ENCODE measurements around the gene ITGA6. TPM values are rescaled to one million over a fixed set of nuclear protein-coding genes. Genes with fewer than 3 reads are reported as not detected.

ITGA6 gene
- total RNA-seq, 1 donor from 2014 or later, result 83.8 TPM

DNA sequence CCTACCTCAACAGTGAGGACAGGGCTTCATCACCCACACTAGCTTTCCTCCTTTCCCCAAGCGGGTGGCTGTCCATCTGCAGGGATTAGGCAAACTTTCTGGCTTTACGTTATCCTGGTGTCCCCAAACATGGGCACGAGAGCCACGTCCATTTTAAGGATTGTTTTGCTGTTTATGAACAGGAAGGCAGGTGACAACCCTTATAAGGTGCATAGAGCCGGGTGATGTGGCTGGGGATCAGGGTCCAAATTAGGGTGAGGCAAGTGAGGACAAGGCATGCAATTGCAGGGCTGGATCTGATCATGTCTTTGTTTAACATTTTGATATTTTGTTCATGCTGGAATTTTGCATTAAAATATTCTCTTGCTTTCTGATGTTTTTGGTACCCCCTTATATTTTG is 27.6 kb upstream of the ITGA6 start:
- Mint-ChIP-seq H3K4me1 (ENCODE audit: low read depth) (peaks cover 6% of the 10 kb centered on the region), H3K27ac (no peak overlapping the region), H3K27me3 (peaks cover 13% of the 10 kb centered on the region), H3K36me3 (ENCODE audit: insufficient read depth) (no peaks in the 10 kb centered on the region), H3K9me3 (ENCODE audit: low read depth) (no peaks in the 10 kb centered on the region), H3K4me3 (ENCODE audit: low read depth) (no peak overlapping the region)
- DNase-seq (ENCODE audit: low spot score, unreplicated experiment), result no peak
- no peak for TF ChIP-seq CTCF (IDR thresholded peaks at IDR 0.05; ENCODE audit: unreplicated experiment)

DNA sequence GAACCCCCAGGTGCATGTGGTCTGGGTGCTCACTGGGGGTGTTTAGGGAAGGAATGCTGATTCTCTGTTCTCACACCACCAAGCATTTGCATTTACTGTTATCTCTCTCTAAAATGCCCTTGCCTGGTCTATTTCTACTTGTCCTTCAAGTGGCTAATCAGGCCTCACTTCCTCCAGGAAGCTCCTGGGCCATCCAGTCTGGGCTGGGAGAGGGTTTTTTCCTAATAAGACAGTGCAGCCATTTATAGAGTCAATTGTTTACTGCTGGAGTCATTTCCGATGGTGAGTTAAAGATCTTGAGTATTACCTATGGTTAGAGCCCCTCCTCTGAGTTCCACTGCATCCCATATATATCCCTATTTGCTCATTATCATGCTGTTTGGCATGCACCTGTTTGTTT is 25.2 kb upstream of the ITGA6 start:
- Mint-ChIP-seq H3K4me3 (ENCODE audit: low read depth) (no peak overlapping the region), H3K27ac (peak overlapping the region; percentile 68), H3K27me3 (peaks cover 7% of the 10 kb centered on the region), H3K36me3 (ENCODE audit: insufficient read depth) (no peaks in the 10 kb centered on the region), H3K4me1 (ENCODE audit: low read depth) (peaks cover 7% of the 10 kb centered on the region), H3K9me3 (ENCODE audit: low read depth) (no peaks in the 10 kb centered on the region)
- TF ChIP-seq CTCF (IDR thresholded peaks at IDR 0.05; ENCODE audit: unreplicated experiment), result no peak
- no peak for DNase-seq (ENCODE audit: low spot score, unreplicated experiment)

- H3K27me3 Mint-ChIP-seq, result peaks cover 2% of the 10 kb centered on the region
- no peak overlapping the region for H3K27ac Mint-ChIP-seq
- H3K36me3 Mint-ChIP-seq (ENCODE audit: insufficient read depth), result no peaks in the 10 kb centered on the region
- no peaks in the 10 kb centered on the region for H3K9me3 Mint-ChIP-seq (ENCODE audit: low read depth)
- DNase-seq (ENCODE audit: low spot score, unreplicated experiment), result no peak
- no peak for TF ChIP-seq CTCF (IDR thresholded peaks at IDR 0.05; ENCODE audit: unreplicated experiment)
- no peak overlapping the region for H3K4me3 Mint-ChIP-seq (ENCODE audit: low read depth)
- peaks cover 7% of the 10 kb centered on the region for H3K4me1 Mint-ChIP-seq (ENCODE audit: low read depth)
Measured at GRCh38 chr2:172403402-172403801, 24.0 kb upstream of the ITGA6 start.

DNA sequence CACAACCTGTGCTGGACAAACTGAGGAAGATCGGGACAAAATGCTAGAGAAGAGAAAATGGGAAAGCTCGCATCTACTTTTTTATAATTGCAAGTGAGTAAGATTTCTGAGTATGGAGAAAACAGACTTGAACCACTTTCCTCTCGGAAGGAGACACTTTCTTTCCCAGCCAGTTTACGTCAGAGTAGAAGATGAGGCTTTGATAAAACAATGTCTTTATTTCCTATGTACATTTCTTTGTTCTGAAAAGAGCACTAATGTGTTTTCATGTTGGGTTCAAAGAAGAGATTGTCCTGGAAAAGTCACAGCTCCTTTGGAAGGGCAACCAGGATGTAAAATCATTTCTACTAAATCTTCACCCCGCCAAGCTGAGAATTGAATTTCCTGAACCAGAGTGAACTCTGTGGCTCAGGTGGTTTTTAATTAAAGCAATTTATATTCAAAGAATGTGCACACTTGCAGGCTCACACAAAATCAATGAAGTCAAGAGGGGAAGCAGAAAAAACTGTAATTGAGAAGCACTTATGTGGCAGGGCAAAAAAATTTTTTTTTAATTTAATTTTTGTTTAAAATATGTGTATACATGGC is 23.4 kb upstream of the ITGA6 start:
- no peaks in the 10 kb centered on the region for H3K36me3 Mint-ChIP-seq (ENCODE audit: insufficient read depth)
- H3K9me3 Mint-ChIP-seq (ENCODE audit: low read depth), result no peaks in the 10 kb centered on the region
- no peak for DNase-seq (ENCODE audit: low spot score, unreplicated experiment)
- H3K27ac Mint-ChIP-seq, result no peak overlapping the region
- H3K4me1 Mint-ChIP-seq (ENCODE audit: low read depth), result peaks cover 7% of the 10 kb centered on the region
- no peak overlapping the region for H3K4me3 Mint-ChIP-seq (ENCODE audit: low read depth)
- H3K27me3 Mint-ChIP-seq, result peaks cover 2% of the 10 kb centered on the region
- TF ChIP-seq CTCF (IDR thresholded peaks at IDR 0.05; ENCODE audit: unreplicated experiment), result no peak

DNA sequence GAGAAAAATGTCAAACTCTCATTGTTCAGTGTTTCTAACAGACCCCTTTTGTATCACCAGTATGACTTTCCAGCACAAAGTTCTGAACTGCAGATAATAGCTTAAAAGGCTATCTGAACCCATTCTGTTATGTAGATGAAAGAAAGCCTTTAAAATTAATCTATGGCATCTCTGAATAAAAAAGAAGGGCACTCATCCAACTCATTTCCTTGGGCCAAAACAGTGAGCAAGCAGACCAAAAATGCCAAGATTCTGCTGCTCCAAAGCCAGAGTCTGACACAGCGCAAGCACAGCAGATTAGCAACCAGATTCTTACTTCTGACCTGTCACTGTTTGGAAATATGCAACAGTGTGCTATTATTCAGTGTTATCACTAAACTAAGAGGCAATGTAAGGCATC is 22.6 kb upstream of the ITGA6 start:
- no peak for TF ChIP-seq CTCF (IDR thresholded peaks at IDR 0.05; ENCODE audit: unreplicated experiment)
- Mint-ChIP-seq H3K4me3 (ENCODE audit: low read depth) (no peak overlapping the region), H3K36me3 (ENCODE audit: insufficient read depth) (no peaks in the 10 kb centered on the region), H3K9me3 (ENCODE audit: low read depth) (no peaks in the 10 kb centered on the region), H3K27me3 (peaks cover 2% of the 10 kb centered on the region), H3K4me1 (ENCODE audit: low read depth) (peaks cover 7% of the 10 kb centered on the region), H3K27ac (no peak overlapping the region)
- DNase-seq (ENCODE audit: low spot score, unreplicated experiment), result no peak
